HepG2 (cell line): ENCODE measurements around the gene IRF2BPL. TPM values are rescaled to one million over a fixed set of nuclear protein-coding genes. Genes with fewer than 3 reads are reported as not detected.

ENCODE experiments used
- AHR ChIP-seq: IDR thresholded peaks from 2 replicates; pipeline ENCODE4 v1.6.1; 2018; ENCODE audit warnings: missing genetic modification reagents, missing compliant biosample characterization
- CREB1 ChIP-seq, 2 experiments: fragments of 450-650 bp in 1 of 2; IDR thresholded peaks; 2 replicates each; pipeline ENCODE4 v1.6.1; 2016 to 2017; ENCODE audit warnings: control low read depth in 1 of 2, mild to moderate bottlenecking in 1 of 2, missing compliant biosample characterization in 1 of 2, missing genetic modification characterization in 1 of 2
- FOXP1 ChIP-seq, 2 experiments: fragments of 450-650 bp in 1 of 2; IDR thresholded peaks; 2 replicates each; pipeline ENCODE4 v1.6.1; 2017 to 2018; ENCODE audit warnings: antibody characterized with exemption in 1 of 2
- GLI4 ChIP-seq: sonication (generic); formaldehyde crosslinking; IDR thresholded peaks from 2 replicates; pipeline ENCODE4 v1.5.1; 2020; ENCODE audit warnings: missing genetic modification reagents, mild to moderate bottlenecking, moderate library complexity, borderline replicate concordance
- KLF9 ChIP-seq: IDR thresholded peaks from 2 replicates; pipeline ENCODE4 v1.6.1; 2016; ENCODE audit warnings: low read depth
- MAFF ChIP-seq: IDR thresholded peaks from 2 replicates; pipeline ENCODE4 v1.6.1; 2011; ENCODE audit warnings: low read depth, low read length, improper control_type of control experiment
- MTF2 ChIP-seq: sonication (generic); formaldehyde crosslinking; IDR thresholded peaks from 2 replicates; pipeline ENCODE4 v1.5.0; 2020; ENCODE audit warnings: missing genetic modification reagents, borderline replicate concordance
- NFYB ChIP-seq: sonication (generic); formaldehyde crosslinking; IDR thresholded peaks from 2 replicates; pipeline ENCODE4 v1.4.0; 2020; ENCODE audit warnings: missing genetic modification reagents
- ONECUT2 ChIP-seq: sonication (generic); formaldehyde crosslinking; IDR thresholded peaks from 2 replicates; pipeline ENCODE4 v1.4.0; 2020; ENCODE audit warnings: missing genetic modification reagents
- PRMT3 ChIP-seq: sonication (generic); formaldehyde crosslinking; IDR thresholded peaks from 2 replicates; pipeline ENCODE4 v1.8.1; 2022; ENCODE audit warnings: low read depth, mild to moderate bottlenecking, moderate library complexity, missing genetic modification reagents, borderline replicate concordance
- SMAD9 ChIP-seq: sonication (generic); formaldehyde crosslinking; IDR thresholded peaks from 2 replicates; pipeline ENCODE4 v1.5.1; 2020; ENCODE audit warnings: mild to moderate bottlenecking, missing genetic modification reagents
- TCF12 ChIP-seq, 2 experiments: fragments of 450-650 bp in 1 of 2; sonication (generic) in 1 of 2; formaldehyde crosslinking in 1 of 2; IDR thresholded peaks; 2 replicates each; pipeline versions ENCODE4 v1.6.1 to v1.8.0; 2017 to 2022; ENCODE audit warnings: antibody characterized with exemption in 1 of 2, mild to moderate bottlenecking in 1 of 2, missing genetic modification reagents in 1 of 2, moderate library complexity in 1 of 2
- THAP11 ChIP-seq: IDR thresholded peaks from 2 replicates; pipeline ENCODE4 v1.6.1; 2016; ENCODE audit warnings: missing biosample characterization, missing genetic modification reagents
- ZFP36L2 ChIP-seq: sonication (generic); formaldehyde crosslinking; IDR thresholded peaks from 2 replicates; pipeline ENCODE4 v1.4.0; 2020; ENCODE audit warnings: missing genetic modification reagents
- ZNF160 ChIP-seq: sonication (generic); formaldehyde crosslinking; IDR thresholded peaks from 2 replicates; pipeline ENCODE4 v1.8.0; 2022; ENCODE audit warnings: mild to moderate bottlenecking, inconsistent platforms, missing genetic modification reagents
- ZNF235 ChIP-seq: sonication (generic); formaldehyde crosslinking; IDR thresholded peaks from 2 replicates; pipeline ENCODE4 v1.8.1; 2023; ENCODE audit warnings: mild to moderate bottlenecking, missing genetic modification reagents, borderline replicate concordance
- ZNF260 ChIP-seq: sonication (generic); formaldehyde crosslinking; IDR thresholded peaks from 2 replicates; pipeline ENCODE4 v1.4.0; 2020; ENCODE audit warnings: missing genetic modification reagents, low read depth, mild to moderate bottlenecking, borderline replicate concordance
- ZNF441 ChIP-seq: sonication (generic); formaldehyde crosslinking; IDR thresholded peaks from 2 replicates; pipeline ENCODE4 v1.7.0; 2021; ENCODE audit warnings: missing genetic modification reagents, borderline replicate concordance
- ZNF468 ChIP-seq: sonication (generic); formaldehyde crosslinking; IDR thresholded peaks from 2 replicates; pipeline ENCODE4 v1.8.0; 2022; ENCODE audit warnings: mild to moderate bottlenecking, moderate library complexity, missing genetic modification reagents
- ZNF652 ChIP-seq: IDR thresholded peaks from 2 replicates; pipeline ENCODE4 v1.6.1; 2016; ENCODE audit warnings: low read depth, borderline replicate concordance
- ZNF781 ChIP-seq: sonication (generic); formaldehyde crosslinking; IDR thresholded peaks from 2 replicates; pipeline ENCODE4 v1.5.1; 2020; ENCODE audit warnings: borderline replicate concordance, mild to moderate bottlenecking, missing genetic modification reagents; ENCODE audit errors: not compliant biosample characterization
- ZSCAN30 ChIP-seq: sonication (generic); formaldehyde crosslinking; IDR thresholded peaks from 2 replicates; pipeline ENCODE4 v1.5.0; 2020; ENCODE audit warnings: mild to moderate bottlenecking, missing genetic modification reagents
- ZZZ3 ChIP-seq: sonication (generic); formaldehyde crosslinking; IDR thresholded peaks from 2 replicates; pipeline ENCODE4 v1.4.0; 2020; ENCODE audit warnings: missing genetic modification reagents, mild to moderate bottlenecking, borderline replicate concordance
- polyA plus RNA-seq, 8 experiments: library from polyadenylated mRNA; depleted of rRNA in 3 of 8; stranded (reverse) in 7 of 8; unstranded in 1 of 8; fragments of >200 nt; fragmentation: Illumina TruSeq in 4 of 8; extraction: Trizol in 4 of 8; gene quantifications; 2 replicates each; pipeline versions ENCODE4 v1.2.1 to v1.2.3, GENCODE V29; 2011 to 2016; ENCODE audit warnings: low read depth in 4 of 8, missing spikeins in 1 of 8, mixed read lengths in 1 of 8; ENCODE audit not compliant: insufficient read depth in 1 of 8
- total RNA-seq, 5 experiments: library from RNA; depleted of rRNA; stranded (reverse); fragments of >200 nt; fragmentation: Illumina TruSeq; extraction: Trizol; gene quantifications; 2 replicates each; pipeline ENCODE4 v1.2.3, GENCODE V29; 2016; ENCODE audit warnings: low read depth in 1 of 5
- TF ChIP-seq, protein P1 (sequence below): IDR thresholded peaks from 2 replicates; pipeline ENCODE4 v1.6.1; 2016; ENCODE audit warnings: low read depth
- TF ChIP-seq, protein P2 (sequence below): sonication (generic); formaldehyde crosslinking; IDR thresholded peaks from 2 replicates; pipeline ENCODE4 v1.4.0; 2020; ENCODE audit warnings: missing genetic modification reagents
- TF ChIP-seq, protein P3 (sequence below): sonication (generic); formaldehyde crosslinking; conservative IDR thresholded peaks from 2 replicates; pipeline ENCODE4 v1.8.0; 2022; ENCODE audit warnings: mild to moderate bottlenecking, moderate library complexity, missing genetic modification reagents

The IRF2BPL gene
- total and polyA plus RNA-seq, 2 of the 13 experiments (the other 11 are each of a cell fraction or from before 2014, with no cell fraction given) = 6.6 to 8.4 TPM

DNA sequence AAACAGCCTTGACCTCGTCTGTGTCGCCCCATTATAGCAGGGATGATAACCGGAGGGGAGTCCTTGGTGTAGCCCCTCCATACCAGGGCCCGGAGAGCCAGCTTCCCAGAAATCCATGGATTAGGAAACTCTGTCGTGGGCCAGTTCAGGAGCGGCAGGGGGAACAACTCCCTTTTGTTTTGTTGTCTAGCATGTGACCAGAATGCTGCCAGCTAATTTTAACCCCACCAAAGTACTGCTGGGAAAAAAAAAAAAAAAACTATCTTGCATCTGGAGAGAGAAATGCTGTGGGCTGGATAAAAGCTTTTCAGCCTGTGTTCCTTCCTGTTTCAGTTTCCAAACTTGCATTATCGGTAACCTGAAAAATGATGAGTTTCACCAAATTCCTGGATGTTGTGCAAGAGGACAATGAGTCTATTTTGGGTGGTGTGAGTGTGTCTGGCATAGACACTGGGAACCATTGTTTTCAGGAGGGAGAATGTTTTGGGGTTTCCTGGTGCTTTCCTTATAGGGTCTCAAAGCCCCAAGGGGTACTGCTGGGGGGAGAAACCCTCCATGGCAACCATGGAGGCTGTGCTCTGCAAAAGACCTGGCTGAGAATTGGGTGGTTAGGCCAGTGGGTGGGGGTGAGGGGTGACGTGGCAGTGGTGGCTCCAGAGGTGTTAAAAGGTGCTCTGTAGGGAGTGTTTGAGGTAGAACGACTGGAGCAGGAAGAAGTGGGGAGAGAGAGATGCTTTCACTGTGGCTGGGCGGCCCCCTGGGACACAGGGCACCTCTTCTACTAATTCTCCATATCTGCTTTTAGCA, 14.9 kb upstream of the IRF2BPL start (continued):
- TF ChIP-seq MTF2 (no peak), KLF9 (CRISPR knock-in tag) (no peak), PRMT3 (CRISPR knock-in tag) (no peak), ZSCAN30 (no peak), ZNF235 (CRISPR knock-in tag) (no peak), NFYB (CRISPR knock-in tag) (no peak), AHR (no peak), SMAD9 (CRISPR knock-in tag) (no peak), ZZZ3 (CRISPR knock-in tag) (no peak), ZNF468 (no peak), ZNF260 (CRISPR knock-in tag) (no peak), ZFP36L2 (CRISPR knock-in tag) (no peak), CREB1 (IDR thresholded peaks at IDR 0.05) (no peak), CREB1 (CRISPR knock-in tag; IDR thresholded peaks at IDR 0.05) (no peak; the same call in 1 of the 2 replicates), GLI4 (CRISPR knock-in tag) (no peak), ZNF160 (no peak), ZNF652 (CRISPR knock-in tag) (peak; percentile 24; the same call in 1 of the 2 replicates), ONECUT2 (CRISPR knock-in tag) (no peak), MAFF (peak; percentile 40; the same call in 1 of the 2 replicates), ZNF781 (CRISPR knock-in tag) (no peak), THAP11 (CRISPR knock-in tag) (peak; percentile 42; the same call in 1 of the 2 replicates), ZNF441 (CRISPR knock-in tag) (no peak), TCF12 (IDR thresholded peaks at IDR 0.05) (no peak), TCF12 (CRISPR knock-in tag; IDR thresholded peaks at IDR 0.05) (no peak), FOXP1 (IDR thresholded peaks at IDR 0.05) (no peak), FOXP1 (CRISPR knock-in tag; IDR thresholded peaks at IDR 0.05) (peak; percentile 55; the same call in 1 of the 2 replicates)
- TF ChIP-seq, protein P1, sequence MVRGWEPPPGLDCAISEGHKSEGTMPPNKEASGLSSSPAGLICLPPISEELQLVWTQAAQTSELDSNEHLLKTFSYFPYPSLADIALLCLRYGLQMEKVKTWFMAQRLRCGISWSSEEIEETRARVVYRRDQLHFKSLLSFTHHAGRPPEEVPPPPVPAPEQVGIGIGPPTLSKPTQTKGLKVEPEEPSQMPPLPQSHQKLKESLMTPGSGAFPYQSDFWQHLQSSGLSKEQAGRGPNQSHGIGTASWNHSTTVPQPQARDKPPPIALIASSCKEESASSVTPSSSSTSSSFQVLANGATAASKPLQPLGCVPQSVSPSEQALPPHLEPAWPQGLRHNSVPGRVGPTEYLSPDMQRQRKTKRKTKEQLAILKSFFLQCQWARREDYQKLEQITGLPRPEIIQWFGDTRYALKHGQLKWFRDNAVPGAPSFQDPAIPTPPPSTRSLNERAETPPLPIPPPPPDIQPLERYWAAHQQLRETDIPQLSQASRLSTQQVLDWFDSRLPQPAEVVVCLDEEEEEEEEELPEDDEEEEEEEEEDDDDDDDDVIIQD (CRISPR knock-in tag) = no peak
- TF ChIP-seq, protein P2, sequence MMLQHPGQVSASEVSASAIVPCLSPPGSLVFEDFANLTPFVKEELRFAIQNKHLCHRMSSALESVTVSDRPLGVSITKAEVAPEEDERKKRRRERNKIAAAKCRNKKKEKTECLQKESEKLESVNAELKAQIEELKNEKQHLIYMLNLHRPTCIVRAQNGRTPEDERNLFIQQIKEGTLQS (CRISPR knock-in tag) = peak; percentile 35; the same call in 1 of the 2 replicates
- TF ChIP-seq, protein P3, sequence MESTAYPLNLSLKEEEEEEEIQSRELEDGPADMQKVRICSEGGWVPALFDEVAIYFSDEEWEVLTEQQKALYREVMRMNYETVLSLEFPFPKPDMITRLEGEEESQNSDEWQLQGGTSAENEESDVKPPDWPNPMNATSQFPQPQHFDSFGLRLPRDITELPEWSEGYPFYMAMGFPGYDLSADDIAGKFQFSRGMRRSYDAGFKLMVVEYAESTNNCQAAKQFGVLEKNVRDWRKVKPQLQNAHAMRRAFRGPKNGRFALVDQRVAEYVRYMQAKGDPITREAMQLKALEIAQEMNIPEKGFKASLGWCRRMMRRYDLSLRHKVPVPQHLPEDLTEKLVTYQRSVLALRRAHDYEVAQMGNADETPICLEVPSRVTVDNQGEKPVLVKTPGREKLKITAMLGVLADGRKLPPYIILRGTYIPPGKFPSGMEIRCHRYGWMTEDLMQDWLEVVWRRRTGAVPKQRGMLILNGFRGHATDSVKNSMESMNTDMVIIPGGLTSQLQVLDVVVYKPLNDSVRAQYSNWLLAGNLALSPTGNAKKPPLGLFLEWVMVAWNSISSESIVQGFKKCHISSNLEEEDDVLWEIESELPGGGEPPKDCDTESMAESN (CRISPR knock-in tag) = no peak
